Melanocyte of skin (primary cell): Measurements from ENCODE around the gene LGALS12. TPM values are rescaled to one million over a fixed set of nuclear protein-coding genes. Genes with fewer than 3 reads are reported as not detected.

Experiments used
- total RNA-seq, 2 donors: library from RNA; depleted of rRNA; stranded (reverse); fragments of >200 nt; gene quantifications; 2 replicates each; pipeline ENCODE4 v1.2.3, GENCODE V29; 2012

The LGALS12 gene
- not detected for total RNA-seq

GRCh38 chr11:63505857-63506528, at the start of gene LGALS12:
Gene LGALS12, plus strand, starts transcription at chr11:63506084. Its CDS starts 375 bp downstream, at chr11:63506459.

GRCh38 chr11:63490551-63491239, 15.2 kb upstream of the LGALS12 start, which contains the start of gene PLAAT5:
Gene PLAAT5, minus strand, starts transcription at chr11:63491167. Its CDS starts 133 bp downstream, at chr11:63491034.

GRCh38 chr11:63536669-63537292, 30.9 kb downstream of the LGALS12 start, which contains the start of gene PLAAT4:
Gene PLAAT4, plus strand, starts transcription at chr11:63536808. Its CDS starts 61 bp downstream, at chr11:63536869.

GRCh38 chr11:63563201-63564055, 57.5 kb downstream of the LGALS12 start, which contains the start of gene PLAAT2:
Gene PLAAT2, minus strand, starts transcription at chr11:63563379. Its CDS starts 55 bp downstream, at chr11:63563324.

Other genes starting within 250 kb of the LGALS12 start
- not detected for gene SLC22A9, start 136.3 kb upstream of the LGALS12 start, total RNA-seq
- gene PLAAT5, start 14.9 kb upstream of the LGALS12 start, total RNA-seq: not detected
- gene PLAAT4, start 30.7 kb downstream of the LGALS12 start, total RNA-seq: 10 to 100 TPM in 1 of 2 donors, 1 to 10 TPM in 1; 3.7 to 13.4 TPM
- not detected for gene PLAAT2, start 57.3 kb downstream of the LGALS12 start, total RNA-seq
- gene PLAAT3, start 108.3 kb downstream of the LGALS12 start, total RNA-seq: 10 to 100 TPM; 17.6 to 25.0 TPM
- gene ATL3, start 165.3 kb downstream of the LGALS12 start, total RNA-seq: 10 to 100 TPM; 36.6 to 57.8 TPM
- 10 to 100 TPM; 29.3 to 39.3 TPM for gene RTN3, start 175.4 kb downstream of the LGALS12 start, total RNA-seq